ENCODE measurements around the gene SP100. TPM values are rescaled to one million over a fixed set of nuclear protein-coding genes. Genes with fewer than 3 reads are reported as not detected.

Gene SP100
- total and polyA plus RNA-seq, 2 donors, result 69.2 to 97.7 TPM

- no peaks in the 10 kb centered on the region for H3K36me3 ChIP-seq (ENCODE audit: control insufficient read depth in 2 of 2, insufficient read depth in 2 of 2, low read length in 1 of 2)
- DNase-seq (ENCODE audit: low read depth in 6 of 9, low spot score in 9 of 9), result peak in 3 of 9 donors; percentile 32 to 61 (median 42)
- H3K27me3 ChIP-seq (ENCODE audit: control insufficient read depth in 2 of 2, insufficient read depth in 1 of 2, low read length in 1 of 2), result no peaks in the 10 kb centered on the region
- no peaks in the 10 kb centered on the region for H3K9me3 ChIP-seq (ENCODE audit: control insufficient read depth in 2 of 2, insufficient read depth in 1 of 2, low read length in 1 of 2)
- H3K4me3 ChIP-seq (ENCODE audit: low read length in 2 of 2), result no peak overlapping the region
- peaks cover 0 to 10% of the 10 kb centered on the region in 2 donors for H3K4me1 ChIP-seq (ENCODE audit: control insufficient read depth in 2 of 2, insufficient read depth in 2 of 2, low read length in 2 of 2)
- WGBS, result 84% methylated on average over 6 of the region's 6 CpGs
- no peak overlapping the region for H3K27ac ChIP-seq (ENCODE audit: low read depth in 1 of 2, low read length in 1 of 2)
Observed at GRCh38 chr2:230591850-230592249, 175.8 kb downstream of the SP100 start.

- no peaks in the 10 kb centered on the region for H3K27me3 ChIP-seq (ENCODE audit: control insufficient read depth in 2 of 2, insufficient read depth in 1 of 2, low read length in 1 of 2)
- no peaks in the 10 kb centered on the region for H3K9me3 ChIP-seq (ENCODE audit: control insufficient read depth in 2 of 2, insufficient read depth in 1 of 2, low read length in 1 of 2)
- no peaks in the 10 kb centered on the region for H3K36me3 ChIP-seq (ENCODE audit: control insufficient read depth in 2 of 2, insufficient read depth in 2 of 2, low read length in 1 of 2)
- peaks cover 0 to 10% of the 10 kb centered on the region in 2 donors for H3K4me1 ChIP-seq (ENCODE audit: control insufficient read depth in 2 of 2, insufficient read depth in 2 of 2, low read length in 2 of 2)
- 79% methylated on average over 4 of the region's 4 CpGs for WGBS
- H3K27ac ChIP-seq (ENCODE audit: low read depth in 1 of 2, low read length in 1 of 2), result no peak overlapping the region
- no peak overlapping the region for H3K4me3 ChIP-seq (ENCODE audit: low read length in 2 of 2)
- DNase-seq (ENCODE audit: low read depth in 6 of 9, low spot score in 9 of 9), result no peak
Observed at GRCh38 chr2:230592775-230593174, 176.8 kb downstream of the SP100 start.

Other genes with a start within 250 kb of the SP100 start
- gene SP110, start 196.2 kb upstream of the SP100 start, total RNA-seq, result 50.1 TPM
- 42.8 TPM for gene SP110, start 196.2 kb upstream of the SP100 start, polyA plus RNA-seq
- gene SP140, start 190.5 kb upstream of the SP100 start, total RNA-seq, result 6.6 TPM
- gene SP140, start 190.5 kb upstream of the SP100 start, polyA plus RNA-seq, result 10.5 TPM
- 11.9 TPM for gene SP140L, start 89.0 kb upstream of the SP100 start, total RNA-seq
- 26.5 TPM for gene SP140L, start 89.0 kb upstream of the SP100 start, polyA plus RNA-seq